DMS53 (cell line): Measurements from ENCODE around the gene ASIC2.
"Not testable (repeated sequence)": the region's sequence is repeated elsewhere in the genome, so short reads cannot be mapped to it uniquely, and the experiment has no call there.

ENCODE experiments used
- DNase-seq: peaks from one replicate; lab custom pipeline; 2025; lab: John Stamatoyannopoulos, UW

The ASIC2 gene

DNA sequence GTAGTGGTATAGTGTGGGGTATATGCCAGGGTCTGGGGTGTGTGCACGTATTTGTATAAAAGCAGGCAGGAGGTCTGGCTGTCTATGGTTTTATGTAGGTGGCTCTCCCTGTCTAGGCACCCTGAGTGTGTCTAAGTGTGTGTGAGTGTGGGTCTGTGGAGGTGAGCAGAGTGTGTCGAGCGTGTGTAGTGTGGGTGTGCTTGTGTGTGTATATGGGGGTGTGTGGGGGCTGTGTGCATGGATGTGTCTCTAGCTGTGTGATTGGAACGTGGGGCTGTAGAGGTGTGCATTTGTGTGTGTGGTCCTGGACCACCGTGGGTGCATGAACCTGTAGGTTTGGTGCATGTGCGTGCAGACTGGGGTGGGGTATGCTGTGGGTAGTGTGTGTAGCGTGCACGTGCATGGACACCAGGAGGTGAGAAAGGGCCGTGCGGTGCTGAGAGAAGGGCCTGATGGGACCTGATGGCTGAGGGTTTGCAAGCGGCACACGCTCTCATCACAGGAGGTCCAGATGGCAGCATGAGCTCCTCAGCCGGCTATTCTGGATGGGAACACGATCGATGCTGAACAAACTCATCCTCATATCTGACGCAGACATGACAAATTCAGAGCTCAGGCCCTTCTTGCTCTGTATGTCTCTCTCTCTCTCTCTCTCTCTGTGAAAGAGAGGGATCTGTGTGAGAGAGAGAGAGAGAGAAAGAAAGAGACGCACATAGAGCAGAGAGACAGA, 273.8 kb downstream of the ASIC2 start:
- no peak for DNase-seq

GRCh38 chr17:33017366-33017765, 275.7 kb downstream of the ASIC2 start:
- DNase-seq, result no peak

DNA sequence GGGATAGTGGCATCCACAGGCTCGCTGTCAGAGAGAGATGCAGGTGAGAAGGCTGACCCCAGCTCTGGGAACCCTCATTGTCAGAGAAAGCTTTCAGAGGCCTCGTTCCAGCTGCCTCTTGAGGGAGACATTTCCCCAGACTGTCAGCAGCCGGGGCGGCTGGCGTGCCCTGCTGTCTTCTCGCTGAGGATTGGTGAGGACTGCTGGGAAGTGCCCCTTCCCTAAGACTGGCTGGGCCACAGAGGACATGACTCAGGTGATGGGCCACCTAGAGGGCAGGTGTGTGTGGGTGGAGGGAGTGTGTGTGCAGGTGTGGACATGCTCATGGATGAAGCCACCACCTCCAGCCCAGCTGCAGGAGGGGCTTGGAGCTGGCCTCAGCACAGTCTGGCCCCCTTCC, 276.2 kb downstream of the ASIC2 start:
- no peak for DNase-seq

GRCh38 chr17:33015716-33016346, 277.3 kb downstream of the ASIC2 start:
- DNase-seq, result no peak

DNA sequence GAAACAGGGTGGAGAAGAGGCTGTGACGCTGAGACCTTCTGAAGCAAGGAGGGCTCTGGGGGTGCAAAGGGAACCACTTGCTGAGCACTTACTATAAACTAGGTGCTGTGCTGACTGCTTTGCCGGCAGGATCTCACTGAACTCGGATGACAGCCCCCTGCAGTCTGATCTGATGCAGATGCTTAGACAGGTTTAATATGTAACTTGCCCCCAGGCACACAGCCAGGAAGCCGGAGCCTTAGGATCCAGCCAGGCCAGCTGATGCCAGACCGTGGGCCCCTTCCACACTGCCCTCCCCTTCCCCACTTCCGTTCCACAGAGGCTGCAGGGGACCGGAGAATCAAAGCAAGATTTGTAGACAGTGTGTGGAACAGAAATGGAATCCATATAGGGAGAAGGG, 278.3 kb downstream of the ASIC2 start:
- DNase-seq, result no peak

GRCh38 chr17:33013596-33014375, 279.3 kb downstream of the ASIC2 start:
- DNase-seq, result no peak

DNA sequence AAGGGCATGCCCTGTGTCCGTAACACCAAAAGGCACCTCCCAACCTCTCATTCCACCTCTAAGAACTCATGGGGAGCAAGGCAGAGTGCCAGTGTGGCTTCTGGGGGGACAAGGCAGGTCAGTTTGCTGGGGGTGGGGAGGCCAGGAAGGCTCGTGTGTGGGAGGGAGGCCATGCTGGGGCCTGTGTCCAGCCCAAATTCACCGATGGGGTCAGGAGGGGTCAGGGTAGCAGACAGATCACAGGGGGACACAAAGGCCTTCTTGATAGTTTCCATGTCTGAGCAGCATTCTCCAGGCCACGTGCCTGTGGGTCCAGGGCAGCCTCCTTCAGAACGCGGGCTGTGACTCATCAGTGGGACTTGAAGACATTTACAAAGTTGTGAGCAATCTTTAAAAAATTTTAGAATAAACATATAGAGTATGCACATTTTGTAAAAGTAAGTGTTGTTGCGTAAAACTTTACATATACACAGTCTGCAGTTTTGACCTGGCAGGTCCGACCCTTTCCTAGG, 280.5 kb downstream of the ASIC2 start:
- DNase-seq, result no peak

DNA sequence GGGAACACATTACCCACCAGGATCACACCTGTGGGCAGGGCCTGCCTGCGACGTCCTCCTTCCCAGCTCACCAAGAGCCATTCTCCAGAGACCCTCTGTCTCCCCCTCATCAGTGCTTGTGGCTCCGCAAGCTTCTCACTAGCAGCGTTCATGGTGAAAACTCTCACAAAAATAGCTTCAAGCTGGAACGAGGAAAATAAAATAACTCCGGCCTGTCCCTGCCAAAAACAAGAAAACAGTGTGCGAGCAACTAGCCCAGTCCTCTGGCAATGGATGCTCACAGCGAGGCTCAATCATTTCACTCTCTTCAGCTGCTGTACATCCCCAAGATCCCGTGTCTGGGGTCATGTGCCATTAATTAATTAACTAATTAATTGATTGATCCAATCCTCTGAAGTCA, 283.5 kb downstream of the ASIC2 start:
- no peak for DNase-seq

- no peak for DNase-seq
These were observed 285.9 kb downstream of the ASIC2 start for GRCh38 chr17:33007186-33007585.

- no peak for DNase-seq
These were observed 290.8 kb downstream of the ASIC2 start for GRCh38 chr17:33002246-33002645.

GRCh38 chr17:32998887-32999228, 294.2 kb downstream of the ASIC2 start:
- no peak for DNase-seq

- DNase-seq, result peak; percentile 62
These were observed 294.8 kb downstream of the ASIC2 start for GRCh38 chr17:32998111-32998886.

DNA sequence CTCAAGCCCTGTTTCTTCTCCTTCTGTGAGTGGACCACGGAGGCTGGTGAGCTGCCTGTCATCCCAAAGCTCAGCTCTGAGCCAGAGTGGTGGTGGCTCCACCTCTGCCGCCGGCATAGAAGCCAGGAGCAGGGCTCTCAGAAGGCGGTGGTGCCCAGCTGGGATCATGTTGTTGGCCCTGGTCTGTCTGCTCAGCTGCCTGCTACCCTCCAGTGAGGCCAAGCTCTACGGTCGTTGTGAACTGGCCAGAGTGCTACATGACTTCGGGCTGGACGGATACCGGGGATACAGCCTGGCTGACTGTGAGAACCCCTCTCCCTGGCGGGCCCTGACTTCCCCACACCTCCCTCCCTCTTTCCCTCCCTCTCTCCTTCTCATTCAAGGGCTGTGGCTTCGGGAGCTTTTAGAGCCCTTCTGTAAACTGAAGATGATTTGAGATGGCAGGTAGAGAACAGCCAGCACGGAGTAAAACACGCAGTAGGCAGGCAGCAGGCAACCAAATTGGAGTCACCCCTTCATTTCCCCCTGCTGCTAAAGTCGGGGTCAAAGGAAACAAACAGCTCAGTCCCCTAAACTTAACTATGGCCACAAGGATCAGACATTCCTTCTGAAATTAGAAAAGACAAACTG, 297.6 kb downstream of the ASIC2 start:
- DNase-seq, result no peak

- no peak for DNase-seq
These were observed 299.1 kb downstream of the ASIC2 start for GRCh38 chr17:32993977-32994376.

GRCh38 chr17:32992321-32993033, 300.6 kb downstream of the ASIC2 start:
- no peak for DNase-seq

- DNase-seq, result no peak
These were observed 304.5 kb downstream of the ASIC2 start for GRCh38 chr17:32988481-32989101.

DNA sequence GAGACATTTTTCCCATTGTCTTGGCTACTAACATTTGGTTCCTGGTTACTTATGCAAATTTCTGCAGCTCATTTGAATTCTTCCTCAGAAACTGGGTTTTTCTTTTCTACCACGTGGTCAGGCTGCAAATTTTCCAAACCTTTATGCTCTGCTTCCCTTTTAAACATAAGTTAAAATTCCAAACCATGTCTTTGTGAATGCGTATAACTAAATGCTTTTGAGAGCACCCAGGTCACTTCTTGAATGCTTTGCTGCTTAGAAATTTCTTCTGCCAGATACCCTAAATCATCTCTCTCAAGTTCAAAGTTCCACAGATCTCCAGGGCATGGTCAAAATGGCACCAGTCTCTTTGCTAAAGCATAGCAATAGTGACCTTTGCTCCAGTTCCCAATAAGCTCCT, 305.2 kb downstream of the ASIC2 start:
- DNase-seq, result not testable (repeated sequence)

- DNase-seq, result not testable (repeated sequence)
These were observed 305.7 kb downstream of the ASIC2 start for GRCh38 chr17:32987453-32987805.

DNA sequence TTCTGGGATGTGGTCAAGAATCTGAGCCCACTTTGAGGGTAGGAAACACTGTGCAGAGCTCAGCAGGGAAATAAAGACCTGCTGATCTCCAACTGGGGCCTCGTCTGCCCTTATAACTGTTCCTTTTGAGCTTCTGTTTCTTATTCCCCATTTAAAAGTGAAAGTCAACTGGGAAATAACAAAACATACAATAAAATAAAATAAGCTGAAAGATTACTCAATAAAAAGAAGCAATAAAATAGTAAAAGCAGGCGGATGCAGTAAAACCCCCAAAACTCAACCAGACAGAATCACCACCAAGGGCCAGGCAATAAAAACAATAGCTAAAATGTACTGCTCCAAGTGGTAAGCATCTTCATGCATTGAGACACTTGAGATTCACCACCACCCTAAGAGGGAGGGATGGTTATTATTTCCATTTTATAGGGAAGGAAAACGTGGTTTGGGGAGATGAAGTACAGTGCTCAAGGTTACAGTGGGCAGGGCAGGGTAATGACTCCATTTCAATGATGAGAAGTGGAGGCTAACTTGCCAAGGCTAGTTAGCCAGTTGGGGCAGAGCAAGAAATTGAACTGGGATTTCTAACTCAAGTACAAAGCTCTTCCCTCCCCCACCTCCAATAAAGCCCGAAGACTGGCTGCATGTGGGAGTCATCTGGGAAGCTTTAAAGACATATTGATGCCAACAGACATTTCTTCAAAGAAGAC, 307.9 kb downstream of the ASIC2 start:
- no peak for DNase-seq

DNA sequence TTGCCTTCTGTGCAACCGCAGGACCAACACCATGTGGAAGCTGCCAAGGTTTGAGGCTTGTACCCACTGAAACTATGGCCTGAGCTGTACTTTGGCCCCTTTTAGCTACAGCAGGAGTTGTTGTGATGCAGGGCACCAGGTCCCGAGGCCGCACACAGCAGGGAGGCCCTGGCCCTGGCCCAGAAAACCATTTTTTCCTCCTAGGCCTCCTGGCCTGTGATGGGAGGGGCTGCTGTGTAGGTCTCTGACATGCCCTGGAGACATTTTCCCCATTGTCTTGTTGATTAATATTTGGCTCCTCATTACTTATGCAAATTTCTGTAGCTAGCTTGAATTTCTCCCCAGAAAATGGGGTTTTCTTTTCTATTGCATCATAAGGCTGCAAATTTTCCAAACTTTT, 311.5 kb downstream of the ASIC2 start:
- not testable (repeated sequence) for DNase-seq
